SH-SY5Y (cell line): ENCODE measurements around the gene MYO1E.

ENCODE experiments used
- GATA2 ChIP-seq: IDR thresholded peaks from 2 replicates; pipeline ENCODE4 v1.6.1; 2011; ENCODE audit warnings: mild to moderate bottlenecking, low read depth, low read length
- GATA3 ChIP-seq: IDR thresholded peaks from 2 replicates; pipeline ENCODE4 v1.6.1; 2011; ENCODE audit warnings: low read depth, mild to moderate bottlenecking, low read length, moderate library complexity

DNA sequence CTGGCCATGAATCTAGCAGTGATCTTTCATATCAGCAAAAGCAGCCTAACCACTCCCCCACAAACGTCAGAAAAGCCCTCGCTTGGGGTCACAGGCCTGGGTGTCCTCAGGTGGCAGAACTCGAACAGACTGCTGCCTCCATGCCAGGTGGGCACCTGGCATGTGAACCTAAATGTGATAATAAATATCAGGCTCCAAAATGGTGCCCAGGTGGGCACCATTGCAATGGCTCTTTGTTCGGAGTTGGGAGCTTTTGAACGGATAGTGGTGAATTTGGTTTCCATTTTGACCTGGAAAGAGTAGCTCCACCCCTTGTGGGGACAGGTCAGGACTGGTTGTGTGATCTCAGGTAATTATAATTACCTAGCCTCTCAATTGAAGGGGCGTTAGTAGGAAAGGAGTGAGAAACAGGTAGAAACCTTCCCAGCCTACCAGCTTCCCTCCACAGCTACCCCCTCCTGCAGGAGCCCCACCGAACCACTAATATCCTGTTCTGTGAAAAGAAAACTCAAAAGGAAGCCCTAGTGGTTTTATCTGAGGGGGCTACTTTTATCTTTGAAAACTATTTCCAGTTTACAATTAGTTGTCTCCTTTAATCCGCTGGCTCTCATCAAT lies 18.1 kb downstream of the MYO1E start:
- TF ChIP-seq GATA3 (no peak), GATA2 (no peak)
